Measurements from ENCODE around the gene RGMA.

Gene RGMA

GRCh38 chr15:93091465-93091864 is 2.5 kb upstream of the RGMA start:
- no peak for DNase-seq

GRCh38 chr15:93089727-93090305 is 805 bp upstream of the RGMA start:
- no peak for DNase-seq

- DNase-seq, result no peak
These were observed 621 bp downstream of the RGMA start for GRCh38 chr15:93088200-93088980.

GRCh38 chr15:93087825-93088199 is 1.2 kb downstream of the RGMA start:
- peak; percentile 74 for DNase-seq

GRCh38 chr15:93086791-93087190 is 2.2 kb downstream of the RGMA start:
- no peak for DNase-seq

- DNase-seq, result no peak
These were observed 3.3 kb downstream of the RGMA start for GRCh38 chr15:93085692-93086091.

GRCh38 chr15:93082861-93083260 is 6.2 kb downstream of the RGMA start:
- no peak for DNase-seq

- no peak for DNase-seq
These were observed 7.6 kb downstream of the RGMA start for GRCh38 chr15:93081399-93081798.

GRCh38 chr15:93080451-93080850 is 8.6 kb downstream of the RGMA start:
- no peak for DNase-seq

- no peak for DNase-seq
These were observed 12.1 kb downstream of the RGMA start for GRCh38 chr15:93076875-93077274.

GRCh38 chr15:93076217-93076616 is 12.8 kb downstream of the RGMA start:
- no peak for DNase-seq

- no peak for DNase-seq
These were observed 14.4 kb downstream of the RGMA start for GRCh38 chr15:93074599-93074998.

- no peak for DNase-seq
These were observed 15.5 kb downstream of the RGMA start for GRCh38 chr15:93073465-93073952.

- DNase-seq, result peak; percentile 88
These were observed 16.3 kb downstream of the RGMA start for GRCh38 chr15:93072411-93073394.

GRCh38 chr15:93072011-93072410 is 17.0 kb downstream of the RGMA start:
- DNase-seq, result no peak

- no peak for DNase-seq
These were observed 17.5 kb downstream of the RGMA start for GRCh38 chr15:93071469-93071936.

- no peak for DNase-seq
These were observed 18.3 kb downstream of the RGMA start for GRCh38 chr15:93070551-93071296.

- DNase-seq, result no peak
These were observed 18.9 kb downstream of the RGMA start for GRCh38 chr15:93070132-93070531.

- DNase-seq, result no peak
These were observed 20.3 kb downstream of the RGMA start for GRCh38 chr15:93068581-93069199.

GRCh38 chr15:93067649-93068085 is 21.3 kb downstream of the RGMA start:
- DNase-seq, result no peak

- DNase-seq, result no peak
These were observed 22.0 kb downstream of the RGMA start for GRCh38 chr15:93066834-93067648.
